Fibroblast of gingiva (primary cell): ENCODE measurements around the gene LSM7.
"Not testable (repeated sequence)": the region's sequence is repeated elsewhere in the genome, so short reads cannot be mapped to it uniquely, and the experiment has no call there.

Source experiments
- DNase-seq: peaks from one replicate; pipeline ENCODE4 v3.0.0-alpha.2; 2011; ENCODE audit warnings: low read depth

The LSM7 gene

DNA sequence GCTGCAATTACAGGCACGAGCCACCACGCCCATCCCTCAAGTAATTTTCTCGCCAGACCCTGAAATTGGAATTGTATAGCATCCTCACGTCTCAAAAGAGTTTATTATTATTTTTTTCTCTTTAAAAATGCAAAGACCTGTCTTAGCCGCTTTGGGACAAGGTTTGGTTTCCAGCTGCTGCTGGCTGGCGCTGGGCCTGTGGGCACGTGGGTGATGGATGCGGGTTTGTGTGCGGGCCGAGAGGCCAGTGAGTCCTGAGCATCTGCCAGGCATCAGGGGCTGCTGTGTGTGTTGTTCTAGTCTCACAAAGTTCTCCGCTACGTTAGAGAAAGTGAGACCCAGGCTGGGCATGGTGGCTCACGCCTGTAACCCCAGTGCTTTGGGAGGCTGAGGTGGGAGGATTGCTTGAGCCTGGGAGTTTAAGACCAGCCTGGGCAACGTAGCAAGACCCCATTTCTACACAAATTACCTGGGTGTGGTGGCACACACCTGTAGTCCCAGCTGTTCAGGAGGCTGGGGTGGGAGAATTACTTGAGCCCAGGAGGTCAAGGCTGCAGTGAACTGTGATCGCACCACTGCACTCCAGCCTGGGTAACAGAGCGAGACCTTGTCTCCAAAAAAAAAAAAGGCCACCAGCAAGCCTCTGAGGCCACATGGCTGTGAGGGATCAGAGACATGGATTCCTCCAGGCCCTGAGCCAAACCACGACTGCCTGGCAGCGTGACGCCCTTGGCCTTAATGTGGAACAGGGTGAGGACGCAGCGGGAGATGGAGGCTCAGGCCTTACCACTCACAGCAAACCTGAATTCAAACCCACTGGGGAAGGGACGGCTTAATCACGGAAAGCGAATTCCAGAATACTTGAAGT, 27.0 kb upstream of the LSM7 start:
- peak; percentile 71 for DNase-seq

GRCh38 chr19:2354670-2355069, 26.3 kb upstream of the LSM7 start:
- DNase-seq, result no peak

DNA sequence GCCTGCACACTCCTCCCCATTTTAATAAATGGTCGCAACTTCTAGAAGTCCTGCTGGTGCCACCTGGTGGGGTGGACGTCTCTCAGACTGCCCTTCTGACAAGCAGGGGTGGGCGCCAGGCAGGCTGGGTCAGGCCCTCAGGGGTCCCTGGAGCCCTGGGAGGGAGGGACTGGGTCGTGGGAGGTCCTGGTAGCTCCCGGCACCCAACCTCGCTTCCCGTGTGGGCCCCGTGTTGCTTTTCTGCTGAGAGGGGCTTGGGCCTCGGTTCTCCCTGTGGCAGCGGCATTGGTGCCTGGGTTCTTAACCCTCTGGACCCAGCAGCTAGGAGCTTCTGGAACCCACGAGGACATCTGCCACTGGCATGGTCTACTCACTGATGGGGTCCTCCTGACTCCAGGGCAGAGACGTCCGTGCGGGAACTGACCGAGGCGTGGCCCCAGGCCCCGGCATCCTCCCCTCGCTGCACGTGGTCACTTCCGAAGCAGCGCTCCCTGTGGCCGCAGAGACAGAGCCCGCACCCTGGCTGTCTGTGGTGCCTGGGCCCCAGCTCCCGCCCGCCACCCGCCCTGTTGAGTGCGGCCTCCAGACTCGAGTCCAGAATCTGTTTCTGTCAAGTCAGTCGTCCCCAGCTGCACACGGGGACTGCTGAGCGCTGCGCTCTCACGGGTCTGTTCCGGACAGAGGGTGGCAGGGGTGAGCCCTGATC, 25.7 kb upstream of the LSM7 start:
- DNase-seq, result no peak

DNA sequence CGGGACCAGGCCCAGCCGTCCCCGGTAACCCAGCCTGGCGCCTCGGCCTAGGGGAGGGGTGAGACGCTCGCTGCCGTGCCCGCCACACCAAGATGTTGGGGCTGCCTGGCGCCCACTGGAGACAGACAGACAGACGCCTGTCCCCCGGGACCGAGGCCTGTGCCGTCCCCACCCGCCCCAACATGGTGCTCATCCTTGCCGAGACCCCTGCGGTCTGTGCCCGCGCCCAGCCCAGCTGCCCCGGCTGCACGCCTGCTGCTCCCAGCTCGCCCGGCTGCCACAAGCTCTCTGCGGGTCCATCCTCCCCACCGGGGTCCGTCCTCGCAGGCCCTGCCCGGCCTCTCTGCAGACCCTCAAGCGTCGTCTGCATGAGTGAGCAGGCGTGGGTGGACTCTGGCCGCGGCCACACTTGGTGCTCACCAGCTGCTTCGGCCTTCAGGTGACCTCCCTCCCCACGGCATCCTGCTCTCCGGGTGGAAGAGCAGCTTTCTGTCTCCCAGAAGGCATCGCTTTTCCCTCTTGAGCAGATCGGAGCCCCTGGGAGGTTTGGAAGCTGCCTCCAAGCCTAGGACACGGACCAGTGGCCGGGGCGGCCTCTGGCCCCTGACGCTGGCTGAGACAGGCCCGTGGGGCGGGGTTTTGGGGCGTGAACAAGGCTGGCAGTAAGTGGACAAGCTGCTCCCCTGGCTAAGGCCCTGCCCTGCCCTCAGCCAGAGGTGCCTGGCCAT, 24.9 kb upstream of the LSM7 start:
- no peak for DNase-seq

GRCh38 chr19:2352121-2352520, 23.7 kb upstream of the LSM7 start:
- no peak for DNase-seq

DNA sequence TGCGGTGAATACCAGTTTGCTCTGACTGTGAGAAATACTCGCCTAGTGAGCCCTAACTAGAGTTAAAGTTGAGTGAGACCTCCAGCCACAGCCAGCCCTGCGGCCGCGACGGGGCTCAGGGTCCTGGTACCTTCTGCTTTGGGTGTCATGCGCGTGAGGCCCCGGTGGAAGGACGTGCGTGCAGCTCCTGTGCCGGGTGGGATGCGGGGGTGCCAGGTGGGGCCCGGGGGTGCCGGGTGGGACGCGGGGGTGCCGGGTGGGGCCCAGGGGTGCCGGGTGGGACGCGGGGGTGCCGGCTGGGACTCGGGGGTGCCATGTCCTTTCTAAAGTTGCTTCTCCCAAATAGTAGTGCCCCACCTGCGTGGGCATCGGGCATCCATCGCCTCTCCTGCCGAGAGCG, 23.2 kb upstream of the LSM7 start:
- no peak for DNase-seq

- no peak for DNase-seq
Observed at GRCh38 chr19:2350656-2351055, 22.3 kb upstream of the LSM7 start.

GRCh38 chr19:2349818-2350217, 21.4 kb upstream of the LSM7 start:
- not testable (repeated sequence) for DNase-seq

- no peak for DNase-seq
Observed at GRCh38 chr19:2345794-2346663, 17.6 kb upstream of the LSM7 start.

- DNase-seq, result no peak
Observed at GRCh38 chr19:2345076-2345475, 16.7 kb upstream of the LSM7 start.

DNA sequence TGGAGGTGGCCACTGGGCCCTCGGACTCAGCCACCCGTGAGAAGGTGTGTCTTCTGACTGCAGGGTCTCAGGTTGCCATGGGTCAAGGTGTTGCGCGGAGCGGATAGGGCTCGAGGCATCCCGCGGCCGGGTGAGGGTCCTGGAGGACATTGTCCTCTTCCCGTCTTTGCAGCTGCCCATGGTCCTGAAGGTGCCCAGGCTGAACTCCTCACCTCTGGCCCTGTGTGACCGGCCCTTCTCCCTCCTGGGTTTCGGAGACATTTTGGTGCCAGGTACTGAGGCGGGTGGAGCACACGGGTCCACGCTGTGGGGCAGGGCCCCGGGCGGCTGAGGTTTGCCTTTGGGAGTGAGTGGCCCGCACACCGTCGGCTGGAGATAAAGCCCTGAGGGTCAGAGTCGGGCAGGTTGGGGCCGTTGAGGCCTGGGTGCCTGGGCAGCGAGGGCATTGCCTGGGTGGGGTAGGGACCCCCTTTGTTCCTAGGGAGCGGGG, 16.0 kb upstream of the LSM7 start:
- DNase-seq, result no peak

DNA sequence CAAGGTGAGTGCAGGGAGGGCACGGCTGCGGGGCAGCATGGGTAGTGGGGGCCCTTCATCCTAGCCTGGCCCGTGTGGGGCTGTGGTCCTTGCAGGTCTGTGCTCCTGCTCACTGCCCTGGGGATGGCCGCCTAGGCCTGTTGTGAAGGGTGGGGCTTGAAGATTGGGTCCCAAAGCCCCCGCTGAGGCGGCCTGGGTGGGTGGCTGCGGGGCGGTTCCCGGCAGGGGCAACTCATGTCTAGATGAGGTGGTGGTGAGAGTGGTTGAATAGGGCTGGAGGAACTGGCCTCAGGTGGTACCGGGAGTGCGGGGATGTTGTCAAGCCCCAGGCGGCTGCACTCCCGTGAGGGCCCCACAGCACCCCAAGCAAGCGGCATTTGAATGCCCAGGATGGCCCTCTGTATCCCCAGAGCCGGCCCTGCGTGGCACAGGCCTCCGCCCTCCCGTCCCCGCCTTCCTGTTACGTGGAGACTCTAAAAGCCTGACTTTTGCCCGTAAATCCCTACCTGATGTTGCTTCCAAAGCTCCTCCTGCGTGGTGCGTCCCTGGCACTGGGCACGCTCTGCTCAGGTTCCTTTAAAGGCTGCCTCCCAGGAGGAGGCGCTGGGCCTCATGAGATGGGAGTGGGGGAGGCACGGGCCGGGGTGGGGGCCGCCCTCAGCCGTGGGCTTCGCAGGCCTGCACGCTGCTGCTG, 15.1 kb upstream of the LSM7 start:
- no peak for DNase-seq

DNA sequence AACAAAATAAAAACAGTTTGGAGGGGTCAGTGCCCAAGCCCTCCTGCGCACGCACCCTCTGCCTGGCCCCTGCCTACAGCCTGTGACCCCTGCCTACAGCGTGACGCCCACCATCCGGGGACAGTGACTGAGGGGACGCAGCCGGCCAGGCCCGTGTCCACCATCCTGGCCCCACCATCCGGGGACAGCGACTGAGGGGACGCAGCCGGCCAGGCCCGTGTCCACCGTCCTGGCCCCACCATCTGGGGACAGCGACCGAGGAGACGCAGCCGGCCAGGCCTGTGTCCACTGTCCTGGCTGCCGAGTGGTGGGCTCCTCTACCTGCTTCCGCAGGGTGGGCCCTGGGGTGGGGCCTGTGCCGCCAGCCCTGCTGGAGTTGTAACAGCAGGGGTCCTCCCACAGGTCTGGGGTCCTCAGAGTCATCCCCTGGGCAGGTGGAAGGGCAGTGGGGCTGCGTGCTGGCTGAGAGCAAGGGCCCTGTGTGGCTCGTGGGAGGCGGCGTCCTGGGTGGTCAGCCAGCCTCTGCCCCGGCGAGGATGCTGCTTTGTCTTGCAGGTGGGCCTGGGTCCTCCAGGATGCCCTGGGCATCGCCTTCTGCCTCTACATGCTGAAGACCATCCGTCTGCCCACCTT, 14.4 kb upstream of the LSM7 start:
- DNase-seq, result no peak

DNA sequence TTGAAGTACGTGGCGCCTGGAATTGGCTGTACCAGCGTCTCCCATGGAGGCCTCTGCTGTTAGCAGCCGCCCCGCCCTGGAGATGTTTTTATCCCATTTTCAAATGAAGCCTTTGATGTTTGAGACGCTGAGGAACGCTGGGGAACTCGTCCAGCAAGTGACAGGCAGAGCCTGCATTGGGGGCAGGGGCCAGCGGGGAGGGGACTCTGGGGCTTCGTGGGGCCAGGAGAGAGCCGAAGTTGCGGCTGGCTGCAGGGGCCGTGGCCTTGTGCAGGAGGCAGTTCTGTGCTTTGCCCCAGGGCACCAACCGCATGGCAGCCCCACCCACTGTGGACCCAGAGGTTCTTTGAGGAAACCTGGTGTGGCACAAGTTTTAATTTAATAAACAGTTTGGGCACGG, 13.6 kb upstream of the LSM7 start:
- no peak for DNase-seq

- DNase-seq, result no peak
Observed at GRCh38 chr19:2341244-2341751, 12.9 kb upstream of the LSM7 start.

- DNase-seq, result no peak
Observed at GRCh38 chr19:2340496-2341243, 12.3 kb upstream of the LSM7 start.

DNA sequence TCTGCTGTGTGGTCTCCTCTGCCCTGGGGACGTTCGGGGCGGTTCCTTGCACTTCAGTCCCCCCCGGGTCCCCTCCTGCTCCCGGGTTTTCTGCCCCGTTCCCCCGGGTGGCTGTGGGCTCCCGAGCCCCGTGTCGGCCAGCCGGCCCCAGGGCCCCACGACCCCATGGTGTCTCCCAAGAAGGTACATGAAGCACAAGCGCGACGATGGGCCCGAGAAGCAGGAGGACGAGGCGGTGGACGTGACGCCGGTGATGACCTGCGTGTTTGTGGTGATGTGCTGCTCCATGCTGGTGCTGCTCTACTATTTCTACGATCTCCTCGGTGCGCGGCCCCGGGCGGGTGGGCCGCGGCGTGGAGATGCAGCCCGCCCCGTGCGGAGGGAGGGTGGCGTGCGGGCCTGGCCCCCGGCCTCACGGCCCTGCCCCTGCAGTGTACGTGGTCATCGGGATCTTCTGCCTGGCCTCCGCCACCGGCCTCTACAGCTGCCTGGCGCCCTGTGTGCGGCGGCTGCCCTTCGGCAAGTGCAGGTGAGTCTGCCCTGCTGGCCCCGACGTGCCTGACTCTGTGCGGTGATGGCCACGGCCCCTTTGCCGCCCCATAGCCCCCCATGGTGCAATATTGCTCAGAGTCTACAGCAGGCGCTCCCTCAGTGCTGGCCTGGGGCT, 11.4 kb upstream of the LSM7 start:
- DNase-seq, result no peak

- DNase-seq, result no peak
Observed at GRCh38 chr19:2338751-2339643, 10.6 kb upstream of the LSM7 start.
